NCI-H2196 (cell line): Measurements from ENCODE around the gene CTTN.
A peak's percentile ranks its signal among the peaks of the same experiment; 100 is the strongest.

Source experiments
- DNase-seq: peaks from one replicate; lab custom pipeline; 2025; ENCODE audit not compliant: unreplicated experiment; lab: John Stamatoyannopoulos, UW

Gene CTTN

DNA sequence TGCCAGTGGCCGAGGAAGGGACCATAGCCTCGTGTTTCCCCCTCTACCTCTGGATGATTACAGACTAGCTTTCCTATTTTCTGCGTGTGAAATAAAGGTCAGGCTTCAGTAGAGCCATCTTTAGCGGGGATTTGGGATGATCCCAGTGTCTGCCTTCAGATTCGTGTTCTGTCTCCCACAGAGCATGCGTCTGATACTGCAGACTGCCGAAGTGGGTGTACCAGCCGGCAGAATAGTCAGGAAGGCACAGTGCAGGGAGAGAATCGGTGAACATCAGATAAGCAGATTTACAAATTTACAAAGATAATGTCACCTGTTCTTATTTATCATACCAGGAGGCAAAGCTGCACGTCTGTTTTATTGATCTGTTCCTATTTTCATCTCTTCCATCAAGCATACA, 11.1 kb downstream of the CTTN start:
- DNase-seq: no peak

DNA sequence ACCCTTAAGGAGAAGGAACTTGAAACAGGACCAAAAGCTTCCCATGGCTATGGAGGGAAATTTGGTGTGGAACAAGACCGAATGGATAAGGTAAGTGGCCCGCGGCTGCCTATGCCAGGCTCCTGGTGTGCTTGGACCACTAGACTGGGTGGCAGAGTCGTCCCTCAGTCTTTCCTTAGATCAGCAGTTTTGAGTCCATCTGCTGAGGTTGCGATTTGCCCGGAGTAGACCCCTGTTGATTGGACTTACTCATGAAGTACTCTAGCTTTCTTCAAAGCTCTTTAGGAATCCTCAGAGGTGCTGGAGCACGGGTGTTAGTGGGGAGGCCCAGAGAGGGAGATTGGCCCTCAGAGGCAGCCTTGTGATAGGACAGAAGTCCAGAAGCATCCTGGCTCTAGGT, 11.5 kb downstream of the CTTN start:
- DNase-seq: no peak

DNA sequence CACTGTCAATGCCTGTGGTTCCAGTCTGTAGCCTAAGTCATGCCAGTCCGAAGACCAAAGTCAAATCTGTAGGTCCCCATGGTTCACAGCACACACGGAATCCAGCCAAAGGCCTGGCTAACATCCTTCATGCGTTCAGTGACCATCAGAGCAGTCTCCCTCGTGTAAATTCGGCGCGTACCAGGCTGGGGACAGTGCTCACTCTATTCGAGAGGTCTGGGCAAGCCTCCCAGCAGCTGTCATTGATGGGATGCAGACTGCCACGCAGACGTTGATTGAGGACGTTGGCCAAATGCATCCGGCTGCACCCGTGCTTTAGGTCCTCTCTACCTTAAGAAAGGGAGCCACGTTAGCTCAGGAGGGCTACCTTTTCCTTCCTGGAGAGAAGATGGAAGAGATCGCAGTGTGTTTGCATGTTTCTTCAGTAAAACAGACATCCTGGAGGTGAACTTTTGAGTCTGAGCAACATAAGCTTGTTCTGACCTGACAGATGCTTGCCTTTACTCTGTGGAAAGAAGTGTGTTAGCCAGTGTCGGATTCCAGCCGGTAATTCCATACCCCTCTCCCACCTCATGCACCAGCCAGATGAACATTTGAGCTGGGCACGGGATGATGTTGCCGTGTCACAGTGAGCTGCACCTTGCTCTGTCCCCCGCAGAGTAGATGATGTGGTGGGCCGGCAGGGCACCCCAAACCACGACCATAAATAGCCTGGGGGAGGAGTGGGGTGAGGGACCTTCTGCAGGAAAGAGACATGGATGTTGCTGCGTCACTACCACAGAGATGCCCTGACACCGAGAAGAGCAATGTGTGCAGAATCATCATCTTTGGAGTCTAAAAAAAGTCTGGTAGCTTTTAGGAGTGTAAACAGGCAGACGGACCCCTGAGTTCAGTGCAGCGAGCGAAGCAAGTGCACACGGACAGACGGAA, 12.2 kb downstream of the CTTN start:
- DNase-seq: no peak

DNA sequence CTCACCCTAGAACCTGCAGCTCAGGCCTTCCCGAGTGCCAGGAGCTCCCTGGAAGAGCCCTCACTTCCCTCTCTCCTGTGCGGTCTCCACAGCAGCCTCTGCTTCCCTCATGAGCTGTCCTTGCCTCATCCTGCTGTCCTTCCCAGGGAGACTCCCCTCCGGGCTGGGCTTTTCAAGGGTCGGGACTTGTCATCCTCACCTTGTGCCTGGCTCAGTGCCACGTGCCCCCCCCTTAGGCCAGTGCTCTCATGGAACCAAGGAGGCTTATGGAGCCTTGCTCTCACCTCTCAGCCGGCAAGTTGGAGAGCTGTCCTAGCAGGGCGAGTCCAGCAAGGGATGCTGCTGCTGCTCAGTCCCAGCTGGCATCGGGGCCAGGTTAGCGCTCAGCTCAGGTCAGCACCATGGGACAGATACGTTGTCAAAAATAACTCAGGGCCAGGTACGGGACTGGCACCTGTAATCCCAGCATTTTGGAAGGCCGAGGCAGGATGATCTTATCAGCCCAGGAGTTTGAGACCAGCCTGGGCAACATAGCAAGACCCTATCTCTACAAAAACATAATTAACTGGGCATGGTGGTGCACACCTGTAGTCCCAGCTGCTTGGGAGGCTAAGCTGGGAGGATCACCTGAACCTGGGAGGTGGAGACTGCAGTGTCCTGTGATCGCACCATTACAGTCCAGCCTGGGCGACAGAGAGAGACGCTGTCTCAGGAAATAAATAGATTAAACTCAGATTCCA, 13.6 kb downstream of the CTTN start:
- DNase-seq: no peak

DNA sequence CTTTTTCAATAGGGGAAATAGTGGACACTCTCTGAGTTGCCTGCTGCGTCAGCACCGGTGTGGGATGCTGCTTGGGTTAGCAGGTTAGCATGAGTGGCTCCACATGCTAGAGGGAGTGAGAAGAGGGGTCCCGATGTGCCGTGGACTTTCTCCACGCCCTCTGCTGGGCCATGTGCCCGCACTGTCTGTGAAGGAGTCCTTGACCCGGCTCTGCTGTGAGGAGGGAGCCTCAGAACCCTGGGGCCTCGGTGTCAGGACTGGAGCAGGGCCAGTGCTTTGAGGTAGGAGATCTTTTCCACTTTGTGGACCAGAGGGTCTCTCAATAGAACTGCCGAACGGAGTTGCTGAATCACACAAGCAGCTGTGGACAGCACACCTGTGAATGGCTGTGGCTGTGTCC, 14.8 kb downstream of the CTTN start:
- DNase-seq: no peak

DNA sequence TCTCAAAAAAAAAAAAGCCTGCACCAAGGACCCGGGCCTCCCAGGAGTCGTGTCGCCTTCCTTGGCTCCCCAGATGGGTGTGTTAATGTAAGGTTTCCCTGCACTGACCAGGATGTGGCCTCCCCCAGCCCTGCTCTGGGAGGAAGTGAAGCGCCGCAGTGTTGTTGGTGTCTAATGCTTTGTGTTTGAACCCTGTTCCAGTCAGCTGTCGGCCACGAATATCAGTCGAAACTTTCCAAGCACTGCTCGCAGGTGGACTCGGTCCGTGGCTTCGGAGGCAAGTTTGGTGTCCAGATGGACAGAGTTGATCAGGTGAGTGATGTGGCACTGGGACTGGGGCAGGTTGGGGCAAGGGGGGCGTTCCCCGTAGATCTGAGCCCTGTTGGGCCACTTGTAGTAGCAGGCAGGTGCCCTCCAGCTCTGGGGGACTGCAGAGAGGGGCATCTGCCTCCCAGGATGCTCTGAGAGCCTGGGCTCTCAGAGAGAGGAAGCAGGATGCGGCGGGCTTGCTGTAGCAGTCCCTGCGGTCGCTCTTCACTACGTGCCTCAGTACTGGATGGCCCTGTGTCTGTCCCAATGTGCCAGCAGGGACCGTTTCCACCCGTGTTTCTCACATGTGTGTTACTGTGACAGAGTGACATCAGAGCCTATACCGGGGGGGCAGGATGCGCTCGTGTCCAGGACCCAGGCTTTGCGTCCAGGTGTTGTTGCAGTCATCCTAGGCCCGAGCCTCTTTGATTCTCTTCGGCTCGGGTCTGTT, 16.2 kb downstream of the CTTN start:
- no peak for DNase-seq

DNA sequence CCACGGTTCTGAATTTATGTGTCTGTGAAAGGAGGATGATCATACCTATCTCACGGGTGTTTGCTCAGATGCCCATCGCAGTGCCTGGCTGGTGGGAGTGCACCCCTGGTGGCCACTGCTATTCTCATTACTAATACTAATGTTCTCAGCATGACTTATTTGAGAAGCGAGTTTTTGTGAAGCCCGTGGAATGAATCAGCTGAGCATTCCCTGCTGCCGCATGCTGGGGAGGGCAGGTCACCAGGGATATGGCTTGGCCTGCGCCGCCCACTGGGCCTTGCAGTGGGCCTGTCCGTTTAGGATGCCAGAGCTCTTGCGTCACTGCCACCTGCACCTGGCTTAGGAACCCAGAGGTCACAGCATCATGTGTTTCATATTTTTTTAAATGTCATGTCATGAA, 16.9 kb downstream of the CTTN start:
- DNase-seq: no peak

DNA sequence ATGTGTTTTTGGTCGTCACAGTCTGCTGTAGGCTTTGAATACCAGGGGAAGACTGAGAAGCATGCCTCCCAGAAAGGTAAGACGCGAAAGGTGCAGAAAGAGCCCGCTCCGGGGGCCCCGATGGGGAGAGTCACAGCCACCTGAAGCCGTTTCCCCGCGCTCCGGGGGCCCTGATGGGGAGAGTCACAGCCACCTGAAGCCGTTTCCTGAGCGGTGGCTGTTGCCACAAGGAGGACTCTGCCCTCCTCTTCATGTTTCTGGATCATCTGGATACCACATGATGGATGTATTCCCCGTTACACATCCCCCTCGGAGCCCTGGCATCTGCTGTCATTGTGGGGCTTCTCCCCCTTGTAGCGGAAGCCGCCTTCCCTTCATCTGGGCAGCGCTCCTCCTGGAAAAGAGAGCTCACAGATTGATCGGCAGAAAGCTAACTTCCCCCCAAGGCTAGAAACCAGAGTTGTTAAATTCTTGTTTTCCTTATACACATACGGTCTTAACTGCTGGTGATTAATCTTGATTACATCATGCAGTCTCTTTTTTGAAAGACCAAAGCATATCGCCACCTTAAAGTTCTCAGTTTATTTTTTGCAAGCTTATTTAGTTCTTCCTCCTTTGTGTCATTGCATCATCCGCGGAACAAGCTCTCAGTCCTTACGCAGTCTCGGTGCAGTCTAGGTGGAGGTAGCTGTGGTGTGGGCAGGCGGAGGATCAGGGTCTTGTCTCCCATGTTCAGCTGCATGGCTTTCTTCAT, 17.5 kb downstream of the CTTN start:
- DNase-seq: no peak

DNA sequence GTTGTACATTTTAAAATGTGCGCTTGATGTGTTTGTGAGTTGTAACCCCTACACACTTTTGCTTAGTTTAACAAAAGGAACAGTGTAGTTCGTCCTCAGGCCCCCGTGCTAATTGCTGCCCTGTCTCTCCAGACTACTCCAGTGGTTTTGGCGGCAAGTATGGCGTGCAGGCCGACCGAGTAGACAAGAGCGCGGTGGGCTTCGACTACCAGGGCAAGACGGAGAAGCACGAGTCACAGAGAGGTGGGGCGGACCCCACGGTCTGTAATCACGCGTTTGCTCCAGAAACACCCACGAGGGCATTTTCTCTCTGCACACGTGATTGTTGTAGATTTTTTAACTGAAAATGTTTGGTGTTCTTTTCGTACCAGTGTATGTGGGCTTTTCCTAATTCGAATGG, 18.6 kb downstream of the CTTN start:
- DNase-seq: no peak

DNA sequence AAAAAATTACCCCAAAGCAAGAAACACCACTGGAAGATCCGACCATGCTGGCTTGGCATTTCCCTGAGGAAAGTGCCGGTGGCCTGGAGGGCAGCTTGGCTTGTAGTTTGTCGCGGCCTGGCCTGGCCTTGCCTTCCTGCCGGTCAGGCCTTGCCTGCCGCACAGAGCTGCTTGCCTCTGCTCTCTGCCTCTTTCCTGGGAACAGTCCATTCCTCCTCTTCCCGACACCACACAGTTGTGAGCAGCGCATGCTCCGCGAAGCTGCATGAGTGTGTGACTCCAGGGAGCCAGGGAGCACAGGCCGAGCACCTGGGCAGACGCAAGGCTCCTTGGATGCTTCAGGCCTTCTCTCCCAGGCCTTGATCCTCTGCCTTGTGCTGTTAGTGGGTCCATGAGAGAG, 19.8 kb downstream of the CTTN start:
- DNase-seq: no peak

DNA sequence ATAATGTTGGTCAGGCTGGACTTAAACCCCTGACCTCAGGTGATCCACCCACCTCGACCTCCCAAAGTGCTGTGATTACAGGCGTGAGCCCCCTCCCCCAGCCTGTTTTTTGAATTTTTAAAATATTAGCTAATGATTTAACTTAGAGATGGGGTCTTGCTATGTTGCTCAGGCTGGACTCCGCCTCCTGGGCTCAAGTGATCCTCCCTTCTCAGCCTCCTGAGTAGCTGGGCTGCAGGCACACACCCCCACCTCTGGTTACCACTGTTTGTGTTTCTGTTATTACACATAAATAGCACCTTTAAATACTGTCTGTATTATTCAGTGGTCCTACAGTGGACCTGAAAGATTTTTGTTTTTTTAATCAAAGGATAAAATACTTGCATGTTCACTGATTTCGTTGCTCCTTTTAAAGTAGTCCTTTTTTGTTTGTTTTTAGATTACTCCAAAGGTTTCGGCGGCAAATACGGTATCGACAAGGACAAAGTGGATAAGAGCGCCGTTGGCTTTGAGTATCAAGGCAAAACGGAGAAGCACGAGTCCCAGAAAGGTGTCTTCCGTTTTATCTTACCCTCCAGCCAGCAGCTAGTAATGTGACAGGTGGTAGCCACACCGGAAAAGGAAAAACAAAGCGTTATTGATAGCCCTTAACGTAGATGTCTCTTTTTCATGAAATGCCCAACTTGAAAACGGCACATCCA, 21.1 kb downstream of the CTTN start:
- DNase-seq: no peak

DNA sequence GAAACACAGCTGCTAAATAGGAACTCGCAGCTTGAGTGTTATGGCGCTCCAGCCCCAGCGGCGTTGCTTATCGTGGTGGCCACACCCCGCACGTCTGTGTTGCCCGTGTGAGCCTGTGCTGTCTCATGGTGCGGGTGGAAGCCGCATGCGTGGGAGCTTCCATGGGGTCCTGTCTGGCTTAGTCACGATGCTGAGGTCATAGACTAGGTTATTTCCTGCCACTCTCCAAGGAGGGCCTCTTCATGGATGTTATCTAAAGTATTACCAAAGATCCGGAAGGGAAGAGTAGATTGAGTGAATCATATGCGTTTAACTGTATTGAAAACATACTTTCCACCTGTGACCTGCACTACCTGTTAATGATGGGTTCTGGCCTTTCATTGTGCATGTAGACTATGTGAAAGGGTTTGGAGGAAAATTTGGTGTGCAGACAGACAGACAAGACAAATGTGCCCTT, 21.7 kb downstream of the CTTN start:
- no peak for DNase-seq

DNA sequence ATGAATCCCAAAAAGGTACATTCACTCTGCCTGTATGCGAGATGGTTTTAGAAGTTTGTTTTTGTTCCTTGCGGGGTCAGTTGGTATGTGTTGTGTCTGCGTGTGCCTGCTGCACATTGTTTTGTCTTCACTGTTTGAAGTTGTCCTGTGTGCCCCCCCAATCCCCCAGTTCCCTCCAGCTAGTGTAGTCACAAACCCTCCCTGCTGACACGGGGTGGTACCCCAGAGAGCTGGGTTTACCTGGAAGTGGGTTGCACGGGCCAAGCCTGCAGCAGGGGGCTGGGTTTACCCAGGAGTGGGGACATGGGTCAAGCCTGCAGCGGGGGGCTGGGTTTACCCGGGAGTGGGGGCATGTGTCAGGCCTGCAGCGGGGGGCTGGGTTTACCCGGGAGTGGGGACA, 22.2 kb downstream of the CTTN start:
- no peak for DNase-seq

DNA sequence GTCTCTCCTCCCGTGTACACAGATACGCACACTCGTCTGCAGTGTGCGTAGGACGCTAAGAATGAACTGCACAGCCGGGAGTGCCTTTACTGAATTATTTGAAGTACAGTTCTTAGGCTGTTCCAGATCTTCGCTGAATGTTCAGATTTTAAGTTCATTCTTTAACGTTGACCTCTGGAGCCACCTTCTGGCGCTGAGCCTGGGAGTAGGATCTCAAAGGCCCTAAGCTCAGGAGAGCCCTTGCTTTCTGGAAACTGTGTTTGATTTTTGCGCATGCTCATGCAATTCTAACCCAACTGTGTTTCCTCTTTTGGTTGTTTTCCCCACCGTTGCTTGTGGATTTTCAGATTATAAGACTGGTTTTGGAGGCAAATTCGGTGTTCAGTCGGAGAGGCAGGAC, 22.8 kb downstream of the CTTN start:
- DNase-seq: no peak

DNA sequence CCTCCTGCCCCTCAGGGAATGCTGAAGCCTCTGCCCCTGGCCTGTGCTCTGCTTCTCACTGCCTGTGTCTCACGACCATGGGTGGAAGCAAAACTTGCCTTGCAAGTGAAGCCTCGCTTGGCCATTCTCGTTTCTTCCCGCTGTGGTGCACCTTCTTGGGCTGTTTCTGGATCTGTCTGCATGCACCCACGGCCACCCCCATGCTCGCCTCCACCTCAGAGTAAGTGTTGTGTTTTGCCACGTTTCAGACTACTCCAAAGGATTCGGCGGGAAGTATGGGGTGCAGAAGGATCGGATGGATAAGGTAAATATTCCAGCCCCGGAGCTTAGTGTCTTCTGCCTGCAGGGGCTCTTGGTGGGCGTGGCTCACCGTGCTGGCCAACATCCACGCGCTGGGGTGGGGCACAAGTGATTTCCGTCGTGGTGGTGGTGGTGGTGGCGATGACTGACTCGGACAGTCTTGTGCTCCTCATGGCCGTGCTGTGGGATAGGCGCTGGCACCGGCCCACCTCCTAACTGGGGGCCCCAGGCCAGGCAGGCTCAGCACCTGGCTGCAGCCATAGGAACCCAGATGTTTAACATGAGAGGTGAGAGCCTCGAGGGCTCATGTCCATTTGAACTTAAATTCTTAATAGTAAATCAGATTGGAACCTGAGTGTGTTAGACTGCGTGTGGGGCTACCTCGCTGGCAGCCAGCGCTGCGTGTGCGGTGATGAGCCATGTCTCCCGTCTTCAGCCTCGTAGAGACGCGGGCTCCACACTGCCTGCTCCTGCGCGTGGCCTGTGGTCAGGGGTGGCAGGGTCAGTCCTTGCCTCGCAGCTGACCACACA, 24.6 kb downstream of the CTTN start:
- no peak for DNase-seq

DNA sequence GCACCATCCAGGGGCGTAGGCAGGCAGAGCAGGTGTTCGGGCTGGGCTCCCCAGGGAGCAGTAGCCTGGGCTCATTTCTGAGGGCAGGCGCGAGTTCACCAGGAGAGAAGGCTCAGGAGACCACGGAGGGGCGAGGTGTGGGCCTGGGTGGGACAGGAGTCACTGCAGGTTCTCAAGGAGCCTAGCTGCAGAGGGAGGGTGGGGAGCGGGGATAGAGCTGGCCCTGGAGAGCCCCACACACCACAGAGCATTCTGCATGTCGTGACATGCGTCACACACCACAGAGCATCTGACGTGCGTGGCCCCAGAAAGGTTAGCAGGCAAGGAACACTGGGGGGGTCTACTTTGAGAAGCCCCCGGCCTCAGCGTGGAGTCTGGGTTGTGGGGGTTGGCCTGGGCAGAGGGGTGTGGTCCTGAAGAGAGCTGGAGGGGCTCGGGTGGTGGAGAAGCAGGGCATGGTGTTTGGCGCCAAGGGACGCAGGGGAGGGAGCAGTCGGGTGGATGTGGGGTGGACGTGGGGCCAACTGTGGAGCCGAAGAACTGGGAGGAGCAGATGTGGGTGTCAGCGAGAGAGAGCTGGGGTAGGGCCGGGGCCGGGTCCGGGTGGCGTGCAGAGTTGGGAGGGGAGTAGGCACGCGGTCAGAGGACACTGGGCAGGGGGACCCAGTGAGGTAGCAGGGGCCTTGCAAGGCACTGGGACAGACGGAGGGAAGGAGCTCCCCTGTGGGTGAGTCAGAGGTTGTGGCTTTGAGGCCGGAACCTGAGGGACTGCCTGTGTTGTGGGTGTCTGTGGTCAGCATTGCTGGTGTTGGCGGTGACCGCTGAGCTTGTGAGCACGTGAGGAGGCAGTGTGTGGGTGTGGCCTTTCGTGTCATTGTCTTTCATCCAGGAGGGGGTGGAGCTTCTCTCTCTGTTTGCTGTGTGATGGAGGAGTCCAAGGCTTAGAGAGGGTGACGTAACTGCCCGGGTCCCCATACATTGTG, 25.5 kb downstream of the CTTN start:
- peak; percentile 9 for DNase-seq

DNA sequence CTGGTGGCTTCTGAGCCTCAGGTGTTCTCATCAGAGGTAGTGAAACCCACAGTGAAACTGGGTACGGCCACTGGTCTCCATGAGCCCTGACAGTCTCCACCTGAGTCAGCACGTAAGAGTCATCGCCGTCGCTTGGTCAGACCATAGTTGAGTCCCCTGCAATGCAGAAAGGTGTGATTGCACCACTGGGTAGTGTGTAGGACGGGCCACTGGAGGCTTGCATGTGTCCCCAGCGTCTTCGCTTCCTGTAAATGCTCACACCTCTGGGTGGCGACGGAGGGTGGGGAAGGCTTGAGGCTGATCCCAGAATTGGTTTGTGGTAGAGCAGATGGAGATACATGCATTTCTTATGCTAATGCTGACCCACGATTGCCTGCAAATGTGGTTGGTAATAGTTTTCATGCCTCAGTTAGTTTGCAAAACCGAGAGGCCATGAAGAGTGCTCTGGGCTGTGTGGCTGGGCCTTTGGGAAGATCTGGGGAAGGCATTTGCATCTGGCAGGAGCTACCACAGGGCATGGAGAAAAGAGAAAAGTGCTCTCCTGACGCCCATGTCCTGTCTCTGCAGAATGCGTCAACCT, 26.5 kb downstream of the CTTN start:
- no peak for DNase-seq

DNA sequence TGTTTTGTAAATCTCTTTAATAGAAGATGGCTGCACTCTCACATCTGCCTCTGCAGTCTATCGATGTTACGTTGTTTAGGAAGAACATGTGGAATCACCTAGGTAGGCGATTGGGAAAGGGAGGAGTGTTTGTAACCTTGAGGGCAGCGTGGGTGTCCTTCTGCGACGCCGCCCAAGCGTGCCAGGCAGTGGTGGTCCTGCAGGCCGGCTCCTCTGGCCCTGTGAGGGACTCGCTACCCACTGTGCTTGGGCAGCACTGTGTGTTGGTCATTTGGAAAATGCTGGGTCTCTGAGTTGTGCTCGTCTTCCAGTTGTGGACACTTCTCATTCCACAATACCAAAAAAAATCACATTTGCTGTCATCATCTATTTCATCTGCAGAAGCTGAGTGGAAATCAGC, 29.1 kb downstream of the CTTN start:
- DNase-seq: no peak
